GM12874 (cell line): ENCODE measurements around the gene PCIF1.

ENCODE experiments used
- CTCF ChIP-seq: IDR thresholded peaks from 2 replicates; pipeline ENCODE4 v1.5.1; 2011; ENCODE audit warnings: low read depth, mild to moderate bottlenecking, control low read depth, low read length, moderate library complexity; ENCODE audit not compliant: insufficient read depth

Gene PCIF1

GRCh38 chr20:45948742-45949541 is 14.5 kb downstream of the PCIF1 start:
- no peak for TF ChIP-seq CTCF

- no peak for TF ChIP-seq CTCF
These were observed 15.3 kb downstream of the PCIF1 start for GRCh38 chr20:45949542-45950329.

DNA sequence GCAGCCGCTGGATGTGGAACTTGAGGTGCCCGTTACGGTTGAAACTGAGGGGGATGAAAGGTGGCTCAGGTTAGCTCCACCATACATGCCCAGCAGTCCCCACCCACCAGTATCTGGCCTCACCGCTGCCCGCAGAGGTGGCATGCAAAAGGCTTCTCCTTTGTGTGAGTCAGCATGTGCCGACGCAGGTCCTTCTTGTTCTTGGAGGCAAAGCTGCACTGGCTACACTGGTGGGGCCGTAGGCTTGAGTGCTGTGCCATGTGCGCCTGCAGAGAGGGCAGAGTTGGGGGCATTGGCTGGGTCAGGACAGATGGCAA is 15.8 kb downstream of the PCIF1 start:
- no peak for TF ChIP-seq CTCF

- TF ChIP-seq CTCF, result no peak
These were observed 17.7 kb downstream of the PCIF1 start for GRCh38 chr20:45951925-45952834.

DNA sequence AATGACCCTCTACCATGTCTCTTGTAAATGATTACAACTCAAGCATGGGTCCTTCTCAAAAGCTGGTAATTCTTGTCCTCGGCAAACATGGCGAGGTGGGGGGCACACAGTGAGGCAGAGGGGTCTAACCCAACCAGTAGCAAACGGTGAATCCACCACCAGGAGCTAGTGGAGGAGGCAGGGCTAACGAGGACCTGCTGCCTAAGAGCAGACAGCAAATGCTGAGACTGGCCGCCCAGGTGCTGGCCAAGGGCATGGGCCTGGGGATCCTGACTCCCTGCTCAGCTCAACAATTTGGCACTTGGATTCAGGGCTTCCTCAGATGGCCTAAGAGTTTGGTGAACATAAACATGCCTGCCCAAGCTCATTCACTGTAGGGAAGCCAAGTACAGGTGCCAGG is 18.4 kb downstream of the PCIF1 start:
- TF ChIP-seq CTCF, result no peak

- TF ChIP-seq CTCF, result no peak
These were observed 19.2 kb downstream of the PCIF1 start for GRCh38 chr20:45953672-45954071.
